Keratinocyte (primary cell): ENCODE measurements around the gene SNX30. TPM values are rescaled to one million over a fixed set of nuclear protein-coding genes. Genes with fewer than 3 reads are reported as not detected.

Experiments
- DNase-seq: peaks from one replicate; pipeline ENCODE4 v3.0.0-alpha.2; 2011; ENCODE audit warnings: low read depth, missing footprints, low spot score
- FAIRE-seq: peaks from 2 replicates; lab custom pipeline; 2011; peaks lifted over from hg19 to GRCh38; lab: Jason Lieb, UNC
- H2AFZ ChIP-seq: 2 replicates; pipeline ENCODE4 v1.6.0; 2012; ENCODE audit warnings: low read length, control low read depth, inconsistent platforms; ENCODE audit not compliant: control insufficient read depth
- H3K27ac ChIP-seq: 2 replicates; pipeline ENCODE4 v1.5.1; 2011; ENCODE audit warnings: low read length; ENCODE audit not compliant: control insufficient read depth, insufficient read depth
- H3K27me3 ChIP-seq: 3 replicates; pipeline ENCODE4 v1.6.0; 2011; ENCODE audit warnings: low read length; ENCODE audit not compliant: control insufficient read depth, insufficient read depth; ENCODE audit errors: extremely low read depth
- H3K36me3 ChIP-seq, 2 experiments: 2 replicates in 1 of 2; 3 replicates in 1 of 2; pipeline ENCODE4 v1.5.1; 2011; ENCODE audit warnings: low read length in 2 of 2, mild to moderate bottlenecking in 1 of 2; ENCODE audit not compliant: control insufficient read depth in 2 of 2, insufficient read depth in 2 of 2; ENCODE audit errors: extremely low read depth in 1 of 2
- H3K4me1 ChIP-seq: 3 replicates; pipeline ENCODE4 v1.5.1; 2011; ENCODE audit warnings: low read length; ENCODE audit not compliant: control insufficient read depth, insufficient read depth; ENCODE audit errors: extremely low read depth
- H3K4me2 ChIP-seq: 3 replicates; pipeline ENCODE4 v1.6.0; 2011; ENCODE audit warnings: low read depth, low read length; ENCODE audit not compliant: control insufficient read depth, insufficient read depth; ENCODE audit errors: extremely low read depth
- H3K4me3 ChIP-seq, 3 experiments: fragments of 200-600 bp in 1 of 3; sonication (generic) in 1 of 3; 2 replicates in 2 of 3; 3 replicates in 1 of 3; pipeline ENCODE4 v1.5.1; 2011 to 2016; ENCODE audit warnings: low read length in 3 of 3, mild to moderate bottlenecking in 3 of 3, control low read depth in 2 of 3, inconsistent platforms in 1 of 3, low read depth in 1 of 3, mixed read lengths in 1 of 3, mixed run types in 1 of 3, moderate library complexity in 1 of 3; ENCODE audit not compliant: control insufficient read depth in 2 of 3, insufficient read depth in 2 of 3; ENCODE audit errors: extremely low read depth in 1 of 3
- H3K79me2 ChIP-seq: 2 replicates; pipeline ENCODE4 v1.6.0; 2012; ENCODE audit warnings: low read length; ENCODE audit not compliant: control insufficient read depth, insufficient read depth
- H3K9ac ChIP-seq: 3 replicates; pipeline ENCODE4 v1.6.0; 2011; ENCODE audit warnings: low read length; ENCODE audit not compliant: control insufficient read depth, insufficient read depth; ENCODE audit errors: extremely low read depth
- H3K9me1 ChIP-seq: 3 replicates; pipeline ENCODE4 v1.6.0; 2011; ENCODE audit warnings: low read length; ENCODE audit not compliant: control insufficient read depth, insufficient read depth; ENCODE audit errors: extremely low read depth
- H3K9me3 ChIP-seq: 2 replicates; pipeline ENCODE4 v1.5.1; 2012; ENCODE audit warnings: low read depth, low read length; ENCODE audit not compliant: control insufficient read depth
- H4K20me1 ChIP-seq: 3 replicates; pipeline ENCODE4 v1.6.0; 2011; ENCODE audit warnings: low read length; ENCODE audit not compliant: control insufficient read depth, insufficient read depth; ENCODE audit errors: extremely low read depth
- CTCF ChIP-seq, 3 experiments: IDR thresholded peaks in 1 of 3; conservative IDR thresholded peaks in 1 of 3; optimal IDR thresholded peaks in 1 of 3; 2 replicates in 2 of 3; 3 replicates in 1 of 3; pipeline versions ENCODE3 to v1.5.1; 2011; ENCODE audit warnings: low read length in 3 of 3, mild to moderate bottlenecking in 3 of 3, moderate library complexity in 2 of 3, control low read depth in 1 of 3, inconsistent platforms in 1 of 3; ENCODE audit not compliant: insufficient read depth in 2 of 3; ENCODE audit errors: extremely low read depth in 1 of 3
- EZH2 ChIP-seq: IDR thresholded peaks from one replicate; pipeline ENCODE4 v1.6.1; 2012; ENCODE audit warnings: inconsistent platforms, mild to moderate bottlenecking, low read length, moderate library complexity
- dilution Hi-C: fragments of 300-500 bp; cut with MboI; formaldehyde crosslinking; loops from one replicate; pipeline ENCODE4 v1.7.0; 2020; ENCODE audit warnings: low sequenced_read_pairs; ENCODE audit not compliant: extremely low pct_ligation_motif_present
- polyA plus RNA-seq, 5 experiments: library from polyadenylated mRNA; depleted of rRNA in 3 of 5; stranded (reverse) in 3 of 5; stranded (forward) in 1 of 5; unstranded in 1 of 5; fragments of >200 nt; gene quantifications; 1 replicate in 1 of 5; 2 replicates in 3 of 5; 3 replicates in 1 of 5; pipeline versions ENCODE4 v1.2.1 to v1.2.3, GENCODE V29; 2011 to 2012; ENCODE audit warnings: missing spikeins in 2 of 5, low read depth in 1 of 5, low replicate concordance in 1 of 5

Gene SNX30
- polyA plus RNA-seq, 1 donor (not counting 4 experiments of a cell fraction or from before 2014, with no cell fraction given), result 9.0 TPM

GRCh38 chr9:112795921-112796320 is 45.4 kb downstream of the SNX30 start:
- no peaks in the 10 kb centered on the region for H4K20me1 ChIP-seq
- H3K9me3 ChIP-seq, result no peaks in the 10 kb centered on the region
- no peak overlapping the region for H3K4me3 ChIP-seq
- H3K27ac ChIP-seq, result no peak overlapping the region
- H3K27me3 ChIP-seq, result no peaks in the 10 kb centered on the region
- peaks cover 9% of the 10 kb centered on the region for H3K79me2 ChIP-seq
- DNase-seq (no peak), FAIRE-seq (no peak)
- no peak overlapping the region for H3K4me2 ChIP-seq
- TF ChIP-seq CTCF (optimal IDR thresholded peaks at IDR 0.05 in 1 of 3, IDR thresholded peaks at IDR 0.05 in 1 of 3, conservative IDR thresholded peaks at IDR 0.05 in 1 of 3; ENCODE audit: extremely low read depth in 1 of 3, insufficient read depth in 2 of 3, low read length in 3 of 3), result no peak
- TF ChIP-seq EZH2, result no peak
- H2AFZ ChIP-seq, result no peak overlapping the region
- H3K4me1 ChIP-seq, result no peaks in the 10 kb centered on the region
- no peaks in the 10 kb centered on the region for H3K9me1 ChIP-seq
- dilution Hi-C loops, result no loop called here
- H3K36me3 ChIP-seq, result peaks cover 0 to 2% of the 10 kb centered on the region in 2 experiments
- no peak overlapping the region for H3K9ac ChIP-seq

- no peak for FAIRE-seq
- peaks cover 9% of the 10 kb centered on the region for H3K79me2 ChIP-seq
- H3K9me1 ChIP-seq, result no peaks in the 10 kb centered on the region
- no peak overlapping the region for H3K9ac ChIP-seq
- dilution Hi-C loops, result no loop called here
- H3K27ac ChIP-seq, result no peak overlapping the region
- no peak overlapping the region for H3K4me3 ChIP-seq
- DNase-seq, result no peak
- H3K4me2 ChIP-seq, result no peak overlapping the region
- peaks cover 0 to 2% of the 10 kb centered on the region in 2 experiments for H3K36me3 ChIP-seq
- TF ChIP-seq EZH2, result no peak
- H2AFZ ChIP-seq, result no peak overlapping the region
- no peaks in the 10 kb centered on the region for H3K4me1 ChIP-seq
- H3K27me3 ChIP-seq, result no peaks in the 10 kb centered on the region
- H4K20me1 ChIP-seq, result no peaks in the 10 kb centered on the region
- H3K9me3 ChIP-seq, result no peaks in the 10 kb centered on the region
Observed at GRCh38 chr9:112796485-112796884, 45.9 kb downstream of the SNX30 start.

GRCh38 chr9:112809351-112809848 is 58.8 kb downstream of the SNX30 start:
- Histone ChIP-seq H3K9ac (no peak overlapping the region), H3K36me3 (peaks cover 0 to 3% of the 10 kb centered on the region in 2 experiments), H3K9me3 (no peaks in the 10 kb centered on the region), H3K27me3 (no peaks in the 10 kb centered on the region), H3K4me1 (peaks cover 5% of the 10 kb centered on the region), H4K20me1 (no peaks in the 10 kb centered on the region), H3K4me3 (no peak overlapping the region), H3K27ac (no peak overlapping the region), H2AFZ (no peak overlapping the region), H3K4me2 (no peak overlapping the region), H3K79me2 (peaks cover 6% of the 10 kb centered on the region), H3K9me1 (no peaks in the 10 kb centered on the region)
- dilution Hi-C loops, result no loop called here
- DNase-seq, result no peak
- no peak for FAIRE-seq
- TF ChIP-seq EZH2, result no peak
- no peak for TF ChIP-seq CTCF (optimal IDR thresholded peaks at IDR 0.05 in 1 of 3, IDR thresholded peaks at IDR 0.05 in 1 of 3, conservative IDR thresholded peaks at IDR 0.05 in 1 of 3; ENCODE audit: extremely low read depth in 1 of 3, insufficient read depth in 2 of 3, low read length in 3 of 3)
